Measurements from ENCODE around the gene ACSS1. TPM values are rescaled to one million over a fixed set of nuclear protein-coding genes. Genes with fewer than 3 reads are reported as not detected.

The ACSS1 gene
- total and polyA plus RNA-seq, 2 experiments from 2014 or later = not detected

- Histone ChIP-seq H3K4me1 (ENCODE audit: low read depth) (peaks cover 6% of the 10 kb centered on the region), H3K4me3 (no peak overlapping the region), H3K9me3 (ENCODE audit: low read depth) (no peaks in the 10 kb centered on the region), H3K27ac (no peak overlapping the region), H3K27me3 (no peaks in the 10 kb centered on the region), H3K36me3 (no peaks in the 10 kb centered on the region)
- no peak for DNase-seq (ENCODE audit: low read depth in 1 of 2, low spot score in 1 of 2)
- TF ChIP-seq CTCF (IDR thresholded peaks at IDR 0.05; ENCODE audit: low read depth, low read length) = no peak
Observed at GRCh38 chr20:24987873-24988835, 69.8 kb downstream of the ACSS1 start.

- no peaks in the 10 kb centered on the region for H3K36me3 ChIP-seq
Observed at GRCh38 chr20:24987244-24987643, 70.7 kb downstream of the ACSS1 start.

GRCh38 chr20:24986436-24987015, 71.4 kb downstream of the ACSS1 start:
- Histone ChIP-seq H3K27ac (no peak overlapping the region), H3K9me3 (ENCODE audit: low read depth) (no peaks in the 10 kb centered on the region), H3K36me3 (no peaks in the 10 kb centered on the region), H3K4me1 (ENCODE audit: low read depth) (peaks cover under 1% of the 10 kb centered on the region), H3K4me3 (no peak overlapping the region), H3K27me3 (no peaks in the 10 kb centered on the region)
- DNase-seq (ENCODE audit: low read depth in 1 of 2, low spot score in 1 of 2) = no peak
- TF ChIP-seq CTCF (IDR thresholded peaks at IDR 0.05; ENCODE audit: low read depth, low read length) = no peak

More at GRCh38 chr20:24987244-24987643, 70.7 kb downstream of the ACSS1 start:
- Histone ChIP-seq H3K4me3 (no peak overlapping the region), H3K9me3 (ENCODE audit: low read depth) (no peaks in the 10 kb centered on the region), H3K27ac (no peak overlapping the region), H3K4me1 (ENCODE audit: low read depth) (peaks cover 4% of the 10 kb centered on the region), H3K27me3 (no peaks in the 10 kb centered on the region)
- no peak for TF ChIP-seq CTCF (IDR thresholded peaks at IDR 0.05; ENCODE audit: low read depth, low read length)
- no peak for DNase-seq (ENCODE audit: low read depth in 1 of 2, low spot score in 1 of 2)

- H3K27me3 ChIP-seq = no peaks in the 10 kb centered on the region
- H3K36me3 ChIP-seq = no peaks in the 10 kb centered on the region
- no peak overlapping the region for H3K27ac ChIP-seq
- DNase-seq (ENCODE audit: low read depth in 1 of 2, low spot score in 1 of 2) = no peak
- no peaks in the 10 kb centered on the region for H3K9me3 ChIP-seq (ENCODE audit: low read depth)
- no peak for TF ChIP-seq CTCF (IDR thresholded peaks at IDR 0.05; ENCODE audit: low read depth, low read length)
- H3K4me3 ChIP-seq = no peak overlapping the region
- no peaks in the 10 kb centered on the region for H3K4me1 ChIP-seq (ENCODE audit: low read depth)
Observed at GRCh38 chr20:24985802-24986201, 72.1 kb downstream of the ACSS1 start.

- Histone ChIP-seq H3K36me3 (no peaks in the 10 kb centered on the region), H3K9me3 (ENCODE audit: low read depth) (no peaks in the 10 kb centered on the region), H3K4me1 (ENCODE audit: low read depth) (no peaks in the 10 kb centered on the region), H3K4me3 (no peak overlapping the region), H3K27me3 (no peaks in the 10 kb centered on the region), H3K27ac (no peak overlapping the region)
- DNase-seq (ENCODE audit: low read depth in 1 of 2, low spot score in 1 of 2) = no peak
- TF ChIP-seq CTCF (IDR thresholded peaks at IDR 0.05; ENCODE audit: low read depth, low read length) = no peak
Observed at GRCh38 chr20:24984961-24985640, 72.8 kb downstream of the ACSS1 start.

Data from cardiac muscle cell (in vitro differentiated cells and primary cell).